SIG-M5 treated with dmso at 0.1 percent for 504 hours (cell line): ENCODE data around the gene IGFN1.
A peak's percentile ranks its signal among the peaks of the same experiment; 100 is the strongest.

Experiments used
- DNase-seq: peaks from one replicate; lab custom pipeline; 2025; ENCODE audit not compliant: unreplicated experiment; lab: John Stamatoyannopoulos, UW

The IGFN1 gene

DNA sequence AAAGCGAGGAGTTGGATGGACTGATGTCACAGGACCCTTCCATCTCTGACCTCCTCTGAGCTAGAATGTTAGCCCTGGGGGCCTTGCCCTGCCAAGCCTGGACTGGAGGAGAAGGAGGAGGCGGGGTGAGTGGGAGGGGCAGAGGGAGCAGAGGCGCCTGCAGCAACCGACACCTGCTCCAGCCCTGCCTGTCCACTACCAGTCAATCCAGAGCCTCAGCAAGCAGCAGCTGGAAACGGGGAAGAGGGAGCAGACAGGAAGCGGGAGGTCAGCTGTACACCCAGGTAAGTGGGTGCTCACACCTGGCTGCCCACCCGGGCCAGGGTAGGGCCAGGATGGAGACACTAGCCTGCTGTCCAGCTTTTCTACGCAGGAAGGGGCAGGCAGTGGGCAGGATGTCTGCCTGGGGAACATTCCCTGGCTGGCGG lies at the start of gene IGFN1:
IGFN1 (plus strand) TSS at position 201 of the 428 bp plus-strand sequence. CDS start 2,470 bp downstream, outside the sequence.
- no peak for DNase-seq

GRCh38 chr1:201140941-201141260 lies 49.7 kb upstream of the IGFN1 start:
- DNase-seq, result no peak

DNA sequence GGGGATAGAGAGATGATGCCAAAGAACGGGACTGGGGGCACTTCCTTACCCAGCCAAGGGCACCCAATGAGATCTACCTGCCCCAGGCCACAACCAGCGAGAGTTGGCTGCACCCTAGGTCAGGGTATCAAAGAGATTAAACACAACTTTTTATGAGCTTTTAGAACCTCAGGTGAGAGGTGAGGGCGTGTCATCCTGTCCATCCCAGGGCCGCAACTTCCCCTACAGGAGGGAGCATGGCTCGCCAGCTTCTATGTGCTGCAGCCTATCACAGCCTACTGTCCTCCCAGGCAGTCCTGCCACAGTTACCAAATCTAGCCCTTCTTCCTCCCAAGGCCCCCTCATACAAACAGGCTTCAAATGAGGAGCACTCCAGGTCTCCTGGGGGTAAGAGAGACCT lies 49.2 kb upstream of the IGFN1 start:
- no peak for DNase-seq

DNA sequence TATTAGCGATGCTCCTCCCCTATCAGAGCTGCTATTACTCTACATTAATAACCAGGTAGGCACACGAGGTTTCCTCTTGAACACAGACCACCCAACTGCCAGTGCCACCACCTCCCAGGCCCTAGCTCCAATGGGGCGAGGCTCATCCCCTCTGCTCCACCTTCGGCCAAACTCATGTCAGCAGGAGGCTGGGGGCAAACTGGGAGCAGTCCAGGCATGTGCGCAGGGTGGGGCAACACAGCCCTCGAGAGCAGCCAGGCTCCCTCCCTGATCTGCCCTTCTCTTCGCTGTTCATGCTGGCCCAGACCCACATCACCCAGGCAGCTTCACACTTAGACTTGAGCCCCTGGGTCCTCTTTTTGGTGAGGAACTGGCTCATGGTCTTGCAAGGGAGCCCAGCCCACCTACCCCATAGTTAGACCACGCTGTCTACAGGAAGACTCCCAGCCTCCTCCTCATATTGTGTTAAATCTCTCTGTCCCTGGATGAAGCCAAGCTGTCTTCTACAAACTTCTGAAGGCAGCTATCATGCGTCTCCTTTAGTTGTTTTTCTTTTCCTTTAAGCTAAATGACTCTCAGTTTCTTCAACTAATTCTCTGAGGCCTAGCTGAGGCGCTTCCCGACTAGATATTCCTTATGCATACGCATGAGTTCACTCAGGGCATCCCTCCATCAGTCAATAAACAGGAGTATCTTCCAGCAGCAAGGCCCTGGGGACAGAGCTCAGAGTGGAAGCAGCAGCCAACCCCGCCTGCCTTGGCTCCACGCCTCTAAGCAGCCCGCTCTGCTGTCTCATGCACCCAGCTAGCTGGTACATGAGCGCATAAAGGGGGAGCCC lies 48.4 kb upstream of the IGFN1 start:
- no peak for DNase-seq

- DNase-seq, result no peak
Measured at GRCh38 chr1:201142849-201143725, 47.5 kb upstream of the IGFN1 start.

DNA sequence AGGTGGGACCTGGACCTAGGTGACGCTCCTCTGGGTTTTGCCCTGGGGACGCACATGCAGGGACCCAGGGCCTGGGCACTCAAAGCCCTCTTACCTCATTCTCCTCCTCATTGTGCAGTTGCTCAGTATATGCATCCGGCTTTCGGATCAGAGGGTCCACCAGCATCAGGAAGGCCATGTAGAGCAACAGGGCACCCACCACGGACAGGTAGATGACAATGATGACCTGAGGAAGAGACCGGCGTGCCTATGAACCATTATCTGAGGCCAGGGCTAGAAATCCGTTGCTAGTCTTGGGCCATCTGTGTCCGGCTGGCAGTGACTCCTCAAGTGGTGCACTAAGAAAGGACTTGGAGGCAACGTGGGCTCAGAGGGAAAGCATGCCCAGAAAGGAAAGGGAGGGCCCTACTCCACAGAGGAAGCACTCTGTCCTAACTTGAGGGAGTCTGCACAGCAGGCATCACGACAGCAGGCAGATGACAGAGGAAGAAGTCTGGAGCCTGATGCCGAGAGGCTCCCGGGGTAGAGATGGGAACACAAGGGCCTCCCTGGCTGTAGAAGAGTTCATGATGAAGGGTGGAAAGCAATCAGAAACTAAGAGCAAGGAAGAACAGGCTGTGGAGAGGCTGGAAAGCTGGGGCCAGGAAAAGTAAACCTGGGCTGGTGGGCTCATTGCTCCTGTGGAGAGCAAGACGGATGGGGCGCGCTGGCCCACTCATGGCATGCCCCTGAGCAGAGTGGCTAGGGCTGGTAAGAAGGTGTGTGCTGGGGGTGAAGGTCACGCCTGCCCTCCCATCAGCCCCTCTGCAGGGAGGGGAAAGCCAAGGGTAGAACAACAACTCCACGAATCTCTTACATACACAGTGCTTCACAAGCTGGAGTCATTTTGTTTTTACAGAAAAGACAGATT lies 46.6 kb upstream of the IGFN1 start:
- DNase-seq, result no peak

DNA sequence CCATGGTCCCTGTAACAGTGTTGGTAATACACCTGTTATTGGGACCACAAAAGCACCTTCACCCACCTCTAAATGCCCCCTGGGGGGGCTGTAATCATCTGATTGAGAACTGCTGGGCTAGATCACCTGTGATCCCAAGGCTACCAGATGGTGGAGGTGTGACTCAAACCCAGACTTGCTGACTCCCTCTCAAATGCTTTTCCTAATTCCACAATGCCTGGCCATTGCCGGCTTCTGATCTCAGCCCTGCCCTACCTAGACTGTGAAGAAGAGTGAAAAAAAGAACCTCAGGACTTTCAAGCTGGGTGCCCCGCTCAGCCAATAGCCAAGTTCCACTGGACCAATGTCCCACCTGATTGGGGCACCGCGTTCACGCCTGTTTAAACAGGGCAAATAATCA lies 45.9 kb upstream of the IGFN1 start:
- no peak for DNase-seq

DNA sequence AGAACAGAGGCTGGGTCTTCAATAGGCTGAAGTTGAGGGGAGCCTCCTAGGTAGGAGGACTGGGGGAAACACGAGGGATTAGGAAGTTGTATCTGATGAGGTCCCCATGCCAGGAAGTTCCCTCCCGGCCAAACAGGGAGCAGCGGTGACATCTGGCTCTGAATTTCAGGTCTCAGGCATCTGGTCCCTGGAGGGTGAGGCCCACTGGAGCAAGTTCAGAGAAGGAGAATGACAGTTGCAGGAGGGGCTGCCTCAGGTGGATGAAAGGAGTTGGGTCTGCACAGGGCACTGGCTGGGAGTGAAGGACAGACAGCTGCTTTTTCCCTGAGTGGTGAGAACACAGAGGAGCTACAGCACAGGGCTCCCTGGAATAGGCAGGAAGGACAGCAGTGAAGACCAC lies 45.5 kb upstream of the IGFN1 start:
- DNase-seq, result no peak

- no peak for DNase-seq
Measured at GRCh38 chr1:201145816-201146215, 44.8 kb upstream of the IGFN1 start.

DNA sequence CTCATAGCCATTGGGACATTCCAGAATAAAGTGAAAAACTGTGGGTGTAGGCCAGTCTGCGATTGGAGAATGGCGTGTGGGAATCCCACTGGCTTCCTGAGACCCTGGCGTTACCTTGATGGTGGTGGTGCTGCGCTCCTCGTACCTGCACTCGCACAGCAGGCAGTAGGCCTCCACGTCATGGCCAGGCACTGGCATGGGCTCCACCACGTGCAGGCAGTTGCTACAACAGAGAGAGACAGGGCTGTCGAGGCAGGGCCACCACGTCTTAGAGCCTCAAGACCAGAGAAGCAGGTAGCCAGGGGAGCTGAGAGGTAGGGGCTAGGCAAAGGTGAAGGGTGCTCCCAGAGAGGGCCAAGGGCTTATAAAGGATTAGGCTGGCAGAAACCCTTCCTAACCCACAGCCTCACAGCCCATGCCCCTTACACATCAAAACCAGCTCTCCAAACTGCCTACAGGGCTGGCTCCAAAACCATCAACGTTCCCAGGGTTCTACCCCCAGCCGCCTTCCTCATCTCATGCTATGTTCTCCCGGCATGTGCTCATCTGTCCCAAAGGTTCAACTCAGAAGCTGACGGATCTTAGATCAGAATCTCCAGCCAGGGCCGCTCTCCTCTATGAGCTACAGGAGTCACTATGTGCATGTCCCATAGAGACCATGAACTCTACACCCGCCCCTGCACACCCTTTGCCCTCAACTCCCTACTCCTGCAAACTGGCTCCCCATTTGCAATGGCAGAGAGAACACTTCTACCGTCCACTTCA lies 43.8 kb upstream of the IGFN1 start:
- no peak for DNase-seq

DNA sequence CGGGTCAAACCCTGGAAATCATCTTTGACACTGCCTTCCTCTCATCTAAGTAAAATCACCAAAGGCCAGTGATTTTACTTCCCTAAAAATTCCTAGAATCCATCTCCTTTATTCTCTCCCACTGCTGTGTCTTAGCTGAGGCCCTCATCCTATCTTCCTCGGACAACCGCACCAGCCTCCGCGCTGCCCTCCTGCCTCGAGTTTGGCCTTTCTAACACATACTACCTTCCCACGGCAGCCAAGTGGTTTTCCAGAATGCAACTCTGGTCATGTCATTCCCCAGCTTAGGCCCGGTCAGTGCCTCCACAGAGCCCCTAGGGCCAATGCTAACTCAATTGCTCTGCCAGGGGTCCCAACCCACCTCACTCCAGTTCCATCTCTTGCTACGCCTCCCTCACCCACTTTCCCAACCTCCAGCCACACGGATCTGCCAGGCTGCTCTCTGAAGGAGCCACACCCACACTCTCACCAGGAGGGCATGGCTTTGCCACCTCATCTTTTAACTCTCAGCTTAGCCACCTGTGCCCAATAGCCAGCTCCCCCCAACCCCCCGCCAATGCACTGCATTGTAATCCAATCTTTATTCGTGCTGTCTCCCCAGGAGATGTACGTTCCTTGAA lies 43.1 kb upstream of the IGFN1 start:
- DNase-seq, result no peak

DNA sequence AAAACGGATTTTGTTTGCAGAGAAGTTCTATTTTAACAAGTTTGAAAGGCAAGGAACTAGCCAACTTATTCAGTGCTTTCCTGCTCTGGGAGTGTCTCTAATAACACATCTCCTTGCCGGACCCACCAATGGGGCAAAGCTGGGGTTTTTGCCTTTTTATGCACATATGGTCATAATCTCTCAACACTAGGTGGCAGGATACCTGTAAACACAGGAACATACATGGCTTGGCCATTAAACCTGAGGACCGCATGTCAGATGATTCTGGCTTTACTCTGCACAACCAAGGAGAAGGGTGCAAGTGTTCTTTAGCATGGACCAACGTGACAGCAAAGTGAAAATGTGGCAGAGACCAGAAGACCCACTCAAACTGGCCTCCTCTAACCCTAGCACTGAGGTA lies 41.2 kb upstream of the IGFN1 start:
- DNase-seq, result peak; percentile 46

DNA sequence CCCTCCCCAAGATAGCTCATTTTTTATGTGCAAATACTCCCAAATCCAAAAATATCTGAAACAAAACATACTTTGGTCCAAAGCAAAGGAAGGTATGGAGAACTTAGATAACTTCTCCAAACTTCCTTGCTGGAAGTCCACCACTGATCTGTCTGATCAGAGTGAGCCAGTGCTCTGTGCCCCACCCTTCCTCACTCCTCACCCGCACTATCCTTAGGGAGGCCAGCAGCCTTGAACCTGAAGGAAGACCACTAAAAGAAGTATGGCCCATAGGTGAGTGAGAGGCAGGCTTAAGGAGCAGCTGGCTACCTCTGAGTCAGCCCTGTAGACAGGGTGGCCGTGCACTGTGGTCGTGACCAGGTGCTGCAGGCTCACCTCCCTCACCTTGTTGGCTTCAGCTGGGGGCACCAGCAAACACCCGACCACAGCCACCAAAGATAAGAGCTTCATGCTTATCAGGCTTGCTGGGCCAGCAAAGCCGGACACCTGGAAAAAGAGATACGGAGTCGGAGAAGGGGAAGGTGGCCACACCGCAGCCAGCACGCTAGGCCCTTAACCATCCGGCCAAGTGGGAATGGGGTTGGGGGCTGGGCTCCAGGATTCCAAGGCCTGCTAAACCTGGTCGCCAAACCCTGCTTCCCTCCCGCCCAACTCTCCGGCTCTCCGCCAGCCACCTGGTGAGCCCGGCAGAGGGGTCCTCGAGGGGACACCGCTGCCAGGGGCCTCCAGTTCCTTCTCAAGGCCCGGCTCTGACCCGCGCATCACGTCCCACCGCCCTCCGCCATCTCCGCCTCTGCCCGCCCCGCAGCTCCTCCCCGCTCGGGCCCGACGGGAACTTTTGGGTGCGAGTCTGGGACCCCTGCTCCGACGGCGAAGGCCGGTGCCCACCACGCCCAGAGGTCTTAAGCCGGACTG lies 36.9 kb upstream of the IGFN1 start:
- peak; percentile 80 for DNase-seq

GRCh38 chr1:201154389-201155165 lies 36.0 kb upstream of the IGFN1 start, which contains the start of gene TMEM9:
TSS of gene TMEM9 (minus strand) at chr1:201154474. CDS start at chr1:201153923, 551 bp downstream.
- peak; percentile 98 for DNase-seq

- no peak for DNase-seq
Measured at GRCh38 chr1:201155354-201155753, 35.3 kb upstream of the IGFN1 start.

DNA sequence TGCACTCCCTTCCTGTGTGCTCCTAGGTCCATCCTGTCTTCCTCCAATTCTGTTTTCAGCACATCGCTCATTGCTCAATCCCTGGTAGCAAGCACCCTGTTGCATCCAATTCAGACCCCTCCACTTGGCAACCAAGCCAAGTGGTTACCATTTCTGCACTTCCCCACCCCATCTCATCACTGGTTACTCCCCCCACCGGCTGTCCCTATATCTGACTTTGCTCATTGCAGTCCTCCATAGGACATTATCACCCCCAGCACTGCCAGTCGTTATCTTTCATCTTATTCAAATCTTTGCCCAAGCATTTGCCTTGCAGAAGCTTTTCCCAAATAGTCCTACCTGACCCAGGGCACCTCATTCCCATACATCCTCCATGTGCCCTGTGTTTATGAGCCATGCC lies 34.3 kb upstream of the IGFN1 start:
- no peak for DNase-seq

GRCh38 chr1:201156819-201157218 lies 33.8 kb upstream of the IGFN1 start:
- no peak for DNase-seq

DNA sequence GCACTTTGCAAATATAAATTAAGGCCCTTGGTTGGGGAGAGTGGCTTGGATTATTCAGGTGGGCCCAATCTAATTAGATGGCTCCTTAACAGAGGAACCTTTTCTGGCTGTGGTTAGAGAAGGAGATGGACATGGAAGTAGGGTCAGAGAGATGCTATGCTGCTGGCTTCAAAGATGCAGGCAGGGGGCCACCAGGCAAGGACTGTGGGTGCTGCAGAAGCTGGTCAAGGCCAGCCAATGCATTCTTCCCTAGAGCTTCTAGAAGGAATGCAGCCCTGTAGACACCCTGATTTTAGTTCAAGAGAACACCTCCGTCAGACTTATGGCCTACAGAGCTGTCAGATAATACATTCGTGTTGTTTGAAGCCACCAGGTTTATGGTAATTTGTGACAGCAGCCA lies 32.7 kb upstream of the IGFN1 start:
- no peak for DNase-seq
